ENCODE data around the gene FAM241B. TPM values are rescaled to one million over a fixed set of nuclear protein-coding genes. Genes with fewer than 3 reads are reported as not detected.

Gene FAM241B
- total RNA-seq, 1 donor from 2014 or later, result 44.2 TPM

- DNase-seq (ENCODE audit: low spot score, unreplicated experiment), result no peak
- Mint-ChIP-seq H3K4me1 (ENCODE audit: low read depth) (peaks cover 13% of the 10 kb centered on the region), H3K4me3 (ENCODE audit: low read depth) (no peak overlapping the region), H3K36me3 (ENCODE audit: insufficient read depth) (no peaks in the 10 kb centered on the region), H3K27ac (no peak overlapping the region), H3K9me3 (ENCODE audit: low read depth) (no peaks in the 10 kb centered on the region), H3K27me3 (peaks cover 49% of the 10 kb centered on the region)
- TF ChIP-seq CTCF (IDR thresholded peaks at IDR 0.05; ENCODE audit: unreplicated experiment), result no peak
These were observed 27.8 kb downstream of the FAM241B start for GRCh38 chr10:69657866-69658265.

GRCh38 chr10:69659241-69660038 lies 29.4 kb downstream of the FAM241B start:
- H3K9me3 Mint-ChIP-seq (ENCODE audit: low read depth), result no peaks in the 10 kb centered on the region
- H3K36me3 Mint-ChIP-seq (ENCODE audit: insufficient read depth), result no peaks in the 10 kb centered on the region
- no peak overlapping the region for H3K27ac Mint-ChIP-seq
- no peak for DNase-seq (ENCODE audit: low spot score, unreplicated experiment)
- no peak for TF ChIP-seq CTCF (IDR thresholded peaks at IDR 0.05; ENCODE audit: unreplicated experiment)
- H3K27me3 Mint-ChIP-seq, result peaks cover 40% of the 10 kb centered on the region
- H3K4me3 Mint-ChIP-seq (ENCODE audit: low read depth), result no peak overlapping the region
- peaks cover 17% of the 10 kb centered on the region for H3K4me1 Mint-ChIP-seq (ENCODE audit: low read depth)

GRCh38 chr10:69660296-69660695 lies 30.2 kb downstream of the FAM241B start:
- no peak overlapping the region for H3K4me3 Mint-ChIP-seq (ENCODE audit: low read depth)
- no peak for TF ChIP-seq CTCF (IDR thresholded peaks at IDR 0.05; ENCODE audit: unreplicated experiment)
- no peaks in the 10 kb centered on the region for H3K9me3 Mint-ChIP-seq (ENCODE audit: low read depth)
- H3K27ac Mint-ChIP-seq, result no peak overlapping the region
- peaks cover 38% of the 10 kb centered on the region for H3K27me3 Mint-ChIP-seq
- H3K4me1 Mint-ChIP-seq (ENCODE audit: low read depth), result peaks cover 22% of the 10 kb centered on the region
- no peaks in the 10 kb centered on the region for H3K36me3 Mint-ChIP-seq (ENCODE audit: insufficient read depth)
- DNase-seq (ENCODE audit: low spot score, unreplicated experiment), result no peak

- H3K4me3 Mint-ChIP-seq (ENCODE audit: low read depth), result no peak overlapping the region
- H3K9me3 Mint-ChIP-seq (ENCODE audit: low read depth), result no peaks in the 10 kb centered on the region
- no peak for TF ChIP-seq CTCF (IDR thresholded peaks at IDR 0.05; ENCODE audit: unreplicated experiment)
- peaks cover 30% of the 10 kb centered on the region for H3K4me1 Mint-ChIP-seq (ENCODE audit: low read depth)
- H3K27me3 Mint-ChIP-seq, result peaks cover 34% of the 10 kb centered on the region
- H3K36me3 Mint-ChIP-seq (ENCODE audit: insufficient read depth), result no peaks in the 10 kb centered on the region
- no peak overlapping the region for H3K27ac Mint-ChIP-seq
- DNase-seq (ENCODE audit: low spot score, unreplicated experiment), result no peak
These were observed 31.5 kb downstream of the FAM241B start for GRCh38 chr10:69661414-69662172.

GRCh38 chr10:69662173-69662877 lies 32.3 kb downstream of the FAM241B start:
- Mint-ChIP-seq H3K36me3 (ENCODE audit: insufficient read depth) (no peaks in the 10 kb centered on the region), H3K9me3 (ENCODE audit: low read depth) (no peaks in the 10 kb centered on the region), H3K27me3 (peaks cover 36% of the 10 kb centered on the region), H3K27ac (no peak overlapping the region), H3K4me3 (ENCODE audit: low read depth) (no peak overlapping the region), H3K4me1 (ENCODE audit: low read depth) (peaks cover 30% of the 10 kb centered on the region)
- no peak for TF ChIP-seq CTCF (IDR thresholded peaks at IDR 0.05; ENCODE audit: unreplicated experiment)
- DNase-seq (ENCODE audit: low spot score, unreplicated experiment), result no peak

Measured in progenitor cell of endocrine pancreas (in vitro differentiated cells).